Loucy (cell line): ENCODE measurements around the gene SLC43A3.

Source experiments
- EZH2phosphoT487 ChIP-seq: fragments of 200-600 bp; IDR thresholded peaks from 2 replicates; pipeline ENCODE4 v1.6.1; 2018; ENCODE audit warnings: antibody characterized with exemption, mild to moderate bottlenecking, moderate library complexity, borderline replicate concordance
- TF ChIP-seq, protein P1 (sequence below): fragments of 200-600 bp; sonication (generic); conservative IDR thresholded peaks from 2 replicates; pipeline ENCODE4 v1.5.1; 2014; ENCODE audit warnings: mild to moderate bottlenecking, antibody characterized with exemption, low read length

DNA sequence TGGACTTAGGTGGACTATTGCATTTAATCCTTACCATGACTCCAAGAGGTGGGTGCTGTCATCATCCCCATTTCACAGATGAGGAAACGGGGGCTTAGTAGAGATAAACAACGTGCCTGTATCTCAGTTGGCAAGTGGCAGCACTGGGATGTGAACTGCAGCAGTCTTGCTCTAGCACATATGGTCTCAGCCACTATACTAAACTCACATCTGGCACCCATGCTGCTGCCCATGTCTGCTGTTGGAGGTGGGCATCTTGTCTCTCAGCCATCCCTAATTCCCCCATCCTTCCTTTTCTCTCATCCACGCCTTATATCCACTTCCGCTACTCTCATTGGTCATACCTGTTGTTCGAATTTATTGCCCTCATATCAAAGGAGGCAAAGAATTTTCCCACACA is 49.8 kb downstream of the SLC43A3 start:
- TF ChIP-seq, protein P1, sequence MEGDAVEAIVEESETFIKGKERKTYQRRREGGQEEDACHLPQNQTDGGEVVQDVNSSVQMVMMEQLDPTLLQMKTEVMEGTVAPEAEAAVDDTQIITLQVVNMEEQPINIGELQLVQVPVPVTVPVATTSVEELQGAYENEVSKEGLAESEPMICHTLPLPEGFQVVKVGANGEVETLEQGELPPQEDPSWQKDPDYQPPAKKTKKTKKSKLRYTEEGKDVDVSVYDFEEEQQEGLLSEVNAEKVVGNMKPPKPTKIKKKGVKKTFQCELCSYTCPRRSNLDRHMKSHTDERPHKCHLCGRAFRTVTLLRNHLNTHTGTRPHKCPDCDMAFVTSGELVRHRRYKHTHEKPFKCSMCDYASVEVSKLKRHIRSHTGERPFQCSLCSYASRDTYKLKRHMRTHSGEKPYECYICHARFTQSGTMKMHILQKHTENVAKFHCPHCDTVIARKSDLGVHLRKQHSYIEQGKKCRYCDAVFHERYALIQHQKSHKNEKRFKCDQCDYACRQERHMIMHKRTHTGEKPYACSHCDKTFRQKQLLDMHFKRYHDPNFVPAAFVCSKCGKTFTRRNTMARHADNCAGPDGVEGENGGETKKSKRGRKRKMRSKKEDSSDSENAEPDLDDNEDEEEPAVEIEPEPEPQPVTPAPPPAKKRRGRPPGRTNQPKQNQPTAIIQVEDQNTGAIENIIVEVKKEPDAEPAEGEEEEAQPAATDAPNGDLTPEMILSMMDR = no peak
- no peak for TF ChIP-seq EZH2phosphoT487
